Right atrium auricular region (tissue), 2 donors: ENCODE measurements around the gene PDE4D. TPM values are rescaled to one million over a fixed set of nuclear protein-coding genes. Genes with fewer than 3 reads are reported as not detected.

Source experiments
- DNase-seq: peaks from one replicate; pipeline ENCODE4 v3.0.0-alpha.2; 2019; ENCODE audit warnings: low spot score
- H3K27ac ChIP-seq, 2 donors: fragments of 200-600 bp; sonication (generic); 1 replicate in 1 of 2; 2 replicates in 1 of 2; pipeline ENCODE4 v1.5.1; 2016 to 2019
- H3K27me3 ChIP-seq, 2 donors: fragments of 200-600 bp; sonication (generic); one replicate each; pipeline versions ENCODE4 v1.5.1 to v1.6.0; 2017 to 2019
- H3K36me3 ChIP-seq: fragments of 200-600 bp; sonication (generic); one replicate; pipeline ENCODE4 v1.5.1; 2016
- H3K4me1 ChIP-seq, 2 donors: fragments of 200-600 bp; sonication (generic); one replicate each; pipeline versions ENCODE4 v1.5.1 to v1.6.0; 2017 to 2019
- H3K4me3 ChIP-seq, 2 donors: fragments of 200-600 bp; sonication (generic); 1 replicate in 1 of 2; 2 replicates in 1 of 2; pipeline ENCODE4 v1.5.1; 2017 to 2019; ENCODE audit warnings: mild to moderate bottlenecking in 1 of 2, moderate library complexity in 1 of 2
- H3K9me3 ChIP-seq, 2 donors: fragments of 200-600 bp; sonication (generic); one replicate each; pipeline ENCODE4 v1.5.1; 2019
- CTCF ChIP-seq, 2 donors: fragments of 200-600 bp; sonication (generic); IDR thresholded peaks; one replicate each; pipeline ENCODE4 v1.5.1; 2019; ENCODE audit warnings: antibody characterized with exemption in 2 of 2
- total RNA-seq, 2 donors: library from RNA; depleted of rRNA; stranded (reverse); fragments of >200 nt; gene quantifications; one replicate each; pipeline ENCODE4 v1.1.0, GENCODE V29; 2016

Gene PDE4D
- total RNA-seq, 2 donors from 2014 or later: 43.3 to 44.0 TPM

GRCh38 chr5:59831326-59832010, 62.1 kb downstream of the PDE4D start:
- H3K27me3 ChIP-seq: no peaks in the 10 kb centered on the region
- no peak for TF ChIP-seq CTCF (IDR thresholded peaks at IDR 0.05)
- no peak overlapping the region for H3K4me3 ChIP-seq
- no peak for DNase-seq
- H3K27ac ChIP-seq: no peak overlapping the region
- H3K9me3 ChIP-seq: no peaks in the 10 kb centered on the region
- H3K36me3 ChIP-seq: no peaks in the 10 kb centered on the region
- H3K4me1 ChIP-seq: no peaks in the 10 kb centered on the region

GRCh38 chr5:59830536-59831200, 62.9 kb downstream of the PDE4D start:
- Histone ChIP-seq H3K9me3 (no peaks in the 10 kb centered on the region), H3K36me3 (no peaks in the 10 kb centered on the region), H3K27ac (no peak overlapping the region), H3K27me3 (no peaks in the 10 kb centered on the region), H3K4me1 (no peaks in the 10 kb centered on the region), H3K4me3 (no peak overlapping the region)
- TF ChIP-seq CTCF (IDR thresholded peaks at IDR 0.05): no peak
- no peak for DNase-seq

- no peak for TF ChIP-seq CTCF (IDR thresholded peaks at IDR 0.05)
- Histone ChIP-seq H3K36me3 (no peaks in the 10 kb centered on the region), H3K27me3 (no peaks in the 10 kb centered on the region), H3K27ac (no peak overlapping the region), H3K4me1 (no peaks in the 10 kb centered on the region), H3K9me3 (no peaks in the 10 kb centered on the region), H3K4me3 (no peak overlapping the region)
- DNase-seq: no peak
Measured at GRCh38 chr5:59829922-59830321, 63.6 kb downstream of the PDE4D start.

- Histone ChIP-seq H3K4me3 (no peak overlapping the region), H3K27me3 (no peaks in the 10 kb centered on the region), H3K36me3 (no peaks in the 10 kb centered on the region), H3K4me1 (no peaks in the 10 kb centered on the region), H3K9me3 (no peaks in the 10 kb centered on the region), H3K27ac (no peak overlapping the region)
- TF ChIP-seq CTCF (IDR thresholded peaks at IDR 0.05): no peak
- no peak for DNase-seq
Measured at GRCh38 chr5:59829386-59829785, 64.1 kb downstream of the PDE4D start.

- no peaks in the 10 kb centered on the region for H3K4me1 ChIP-seq
- H3K36me3 ChIP-seq: no peaks in the 10 kb centered on the region
- H3K4me3 ChIP-seq: no peak overlapping the region
- no peak for DNase-seq
- TF ChIP-seq CTCF (IDR thresholded peaks at IDR 0.05): no peak
- H3K27ac ChIP-seq: no peak overlapping the region
- H3K9me3 ChIP-seq: no peaks in the 10 kb centered on the region
- no peaks in the 10 kb centered on the region for H3K27me3 ChIP-seq
Measured at GRCh38 chr5:59828623-59829022, 64.9 kb downstream of the PDE4D start.
